Activated effector memory CD4-positive, alpha-beta T cell treated with anti-CD3 and anti-CD28 coated beads, Interleukin-2, amount 50 U/mL, for 16 hours (primary cell): Measurements from ENCODE around the gene NDST4.

ENCODE experiments used
- DNase-seq: peaks from one replicate; pipeline ENCODE4 v3.0.0-alpha.2; 2020

Gene NDST4

GRCh38 chr4:115113506-115114106, at the start of gene NDST4:
Gene NDST4, minus strand, starts transcription at chr4:115113620. Its CDS starts 36,584 bp downstream, at chr4:115077036.
- DNase-seq: no peak

DNA sequence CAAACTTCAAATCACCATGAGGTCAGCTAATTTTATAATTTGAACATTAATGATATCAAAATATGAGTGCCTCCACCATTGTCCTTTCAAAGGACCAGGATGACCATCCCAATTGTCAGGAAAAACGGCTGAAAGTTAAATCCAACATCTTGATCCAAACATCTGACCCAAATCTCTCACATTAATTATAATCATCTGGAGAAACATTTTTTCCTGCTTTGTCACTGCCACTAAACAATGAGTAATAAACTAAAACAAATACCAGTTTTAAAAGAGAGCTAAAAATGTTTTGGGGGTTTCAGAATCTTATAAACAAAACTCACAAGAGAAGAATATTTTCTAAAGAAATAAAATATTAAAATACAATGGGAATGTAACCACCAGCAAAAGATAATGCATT, 45.7 kb upstream of the NDST4 start:
- DNase-seq: no peak

DNA sequence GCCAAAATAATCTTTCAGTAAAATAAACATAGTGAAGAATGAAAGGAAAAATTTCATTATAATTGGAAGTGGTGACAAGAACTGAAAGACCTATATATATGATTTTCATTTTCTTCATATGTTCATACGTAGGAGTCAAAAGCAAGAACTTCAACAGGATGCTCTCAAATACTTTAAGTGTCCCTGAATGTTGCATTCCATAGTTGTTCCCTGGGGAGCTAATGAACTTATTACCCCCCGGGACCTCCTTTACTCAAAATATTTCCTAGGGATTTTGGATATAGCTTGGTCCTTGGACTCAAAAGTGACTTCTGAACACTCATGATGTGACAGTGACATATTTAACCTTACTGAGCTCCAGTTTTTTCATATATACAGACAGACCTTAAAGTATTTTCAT, 44.9 kb upstream of the NDST4 start:
- no peak for DNase-seq

GRCh38 chr4:115154826-115155225, 41.4 kb upstream of the NDST4 start:
- no peak for DNase-seq

DNA sequence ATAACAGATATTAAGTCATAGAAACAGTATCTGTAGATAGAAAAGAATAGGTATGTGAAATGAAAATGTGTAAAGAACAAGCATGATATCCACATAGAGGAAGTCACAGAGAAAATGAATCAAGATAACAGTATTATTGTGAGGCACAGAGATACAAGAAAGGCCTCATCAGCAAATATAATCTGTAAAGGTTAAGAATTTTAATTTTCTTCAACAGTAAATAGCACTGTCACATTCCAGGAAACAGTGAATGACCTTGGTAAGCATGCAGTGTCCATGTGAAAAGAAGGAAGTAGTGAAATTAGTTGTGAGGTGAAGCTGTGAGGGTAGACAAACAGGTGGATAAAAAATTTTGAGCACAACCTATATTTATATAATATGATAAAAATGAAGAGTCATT, 39.5 kb upstream of the NDST4 start:
- no peak for DNase-seq

DNA sequence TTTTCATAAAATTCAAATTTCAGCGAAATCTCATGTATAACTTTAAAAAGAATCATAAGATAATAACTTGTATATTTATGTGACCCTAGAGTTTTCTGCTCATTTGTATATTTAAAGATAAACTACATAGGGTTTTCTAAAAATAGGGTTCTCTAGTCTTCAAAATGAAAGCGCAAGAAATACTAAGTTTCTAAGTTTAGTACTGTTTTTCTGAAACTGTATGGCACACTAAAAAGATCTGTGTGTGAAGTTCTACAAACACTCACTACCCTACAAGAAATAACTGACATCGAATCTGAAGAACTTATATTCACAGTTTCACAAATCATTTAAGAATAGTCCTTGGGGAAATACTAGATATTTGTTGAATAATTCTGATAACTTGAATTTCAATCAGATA, 38.7 kb upstream of the NDST4 start:
- DNase-seq: no peak

- DNase-seq: no peak
Observed at GRCh38 chr4:115149106-115149505, 35.7 kb upstream of the NDST4 start.

DNA sequence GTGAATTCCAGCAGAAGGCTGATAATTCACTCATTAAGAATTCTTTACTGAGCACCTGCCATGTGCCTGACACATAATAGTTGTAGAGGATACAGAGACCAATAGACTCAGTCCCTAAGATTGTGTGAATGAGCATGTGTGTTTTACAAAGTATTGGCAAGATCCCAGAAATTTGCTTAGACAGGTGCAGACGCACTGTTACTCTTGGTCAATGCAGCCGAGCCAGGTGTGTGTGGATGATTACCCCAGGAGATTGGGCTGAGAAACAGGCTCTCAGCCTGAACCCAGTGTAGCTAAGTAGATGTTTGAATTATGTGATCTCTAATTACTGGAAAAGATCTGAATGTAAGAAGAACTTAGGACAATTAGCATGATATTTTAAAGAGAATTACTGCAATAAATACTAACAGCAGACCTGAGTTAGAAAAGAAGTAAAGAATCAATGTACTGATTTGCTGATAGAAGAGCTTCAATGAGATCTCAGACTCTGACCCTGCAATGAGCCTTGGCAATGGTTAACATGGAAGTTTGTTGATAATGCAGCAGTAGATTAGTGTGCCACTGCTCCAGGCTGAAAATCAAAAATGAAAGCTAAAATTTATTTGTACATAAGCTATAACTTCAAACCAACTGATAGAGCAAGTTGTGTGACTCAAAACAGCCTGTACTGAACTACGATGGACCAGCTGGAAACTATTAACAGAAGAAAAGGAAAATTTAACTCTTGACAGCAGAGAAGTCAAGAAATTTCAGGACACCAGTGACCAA, 32.2 kb upstream of the NDST4 start:
- no peak for DNase-seq

DNA sequence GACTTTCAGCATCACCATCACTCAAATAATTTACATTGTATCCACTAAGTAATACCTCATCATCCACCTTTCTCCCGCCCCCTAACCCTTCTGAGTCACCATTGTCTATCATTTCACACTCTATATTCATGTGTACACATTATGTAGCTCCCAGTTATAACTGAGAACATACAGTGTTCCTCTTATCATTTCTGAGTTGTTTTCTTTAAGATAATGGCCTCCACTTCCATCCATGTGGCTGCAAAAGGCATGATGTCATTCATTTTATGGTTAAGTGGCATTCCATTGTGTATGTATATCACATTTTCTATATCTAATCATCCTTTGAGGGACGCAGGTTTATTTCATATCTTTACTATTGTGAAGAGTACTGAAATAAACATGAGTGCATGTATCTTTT, 14.6 kb upstream of the NDST4 start:
- DNase-seq: no peak

- no peak for DNase-seq
Observed at GRCh38 chr4:115126491-115126890, 13.1 kb upstream of the NDST4 start.

DNA sequence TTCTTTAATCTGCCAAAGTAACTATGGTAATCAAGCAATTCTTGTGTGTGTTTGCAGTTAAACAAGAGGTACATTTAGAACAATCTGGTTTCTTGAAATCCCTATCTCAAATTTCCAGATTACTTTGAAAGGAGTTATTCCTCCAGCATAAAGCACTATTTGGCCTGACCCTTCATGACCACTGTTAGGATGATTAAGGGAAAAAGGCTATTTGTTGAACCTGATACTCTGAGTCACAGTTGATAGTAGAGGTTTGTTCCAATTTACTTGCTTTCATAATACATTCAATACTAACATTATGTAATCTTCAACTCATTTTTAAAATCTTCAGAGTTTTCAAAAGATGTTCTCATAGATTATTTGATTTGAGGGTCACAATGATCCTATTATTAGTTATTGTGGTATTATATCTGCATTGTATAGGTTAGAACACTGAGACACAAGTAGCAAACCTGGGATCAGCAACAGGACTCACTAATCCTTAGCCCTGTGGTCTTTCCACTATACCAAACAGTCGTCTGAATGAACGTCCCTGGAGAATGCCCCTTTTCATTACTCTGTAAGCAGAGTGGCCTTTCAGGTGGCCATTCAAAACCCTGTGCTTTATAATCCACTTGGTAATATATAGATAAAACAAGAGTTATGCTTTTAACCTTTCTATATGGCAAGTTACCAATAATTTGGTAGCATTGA, 8.1 kb upstream of the NDST4 start:
- DNase-seq: no peak

GRCh38 chr4:115119804-115120352, 6.5 kb upstream of the NDST4 start:
- DNase-seq: no peak

DNA sequence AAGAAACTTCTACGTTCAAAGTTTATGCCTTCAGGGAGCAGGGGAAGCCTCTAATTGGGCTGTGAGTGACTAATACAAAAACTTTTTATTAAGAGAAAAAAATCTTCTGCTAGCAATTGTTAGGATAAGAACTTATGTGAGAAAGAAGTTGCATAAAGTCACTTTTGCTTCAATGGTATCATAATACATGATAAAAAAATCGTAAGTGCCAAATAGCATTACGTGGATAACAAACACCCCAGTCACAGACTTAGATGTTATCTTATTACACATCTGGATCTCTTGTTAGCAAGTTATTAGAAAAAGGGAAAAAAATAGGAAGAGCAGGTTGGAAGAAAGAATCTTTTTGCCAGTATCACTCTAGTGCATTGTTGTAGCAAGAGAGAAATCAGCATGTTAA, 4.2 kb upstream of the NDST4 start:
- DNase-seq: no peak

GRCh38 chr4:115110191-115111181, 2.9 kb downstream of the NDST4 start:
- DNase-seq: no peak

- no peak for DNase-seq
Observed at GRCh38 chr4:115108850-115109249, 4.6 kb downstream of the NDST4 start.

DNA sequence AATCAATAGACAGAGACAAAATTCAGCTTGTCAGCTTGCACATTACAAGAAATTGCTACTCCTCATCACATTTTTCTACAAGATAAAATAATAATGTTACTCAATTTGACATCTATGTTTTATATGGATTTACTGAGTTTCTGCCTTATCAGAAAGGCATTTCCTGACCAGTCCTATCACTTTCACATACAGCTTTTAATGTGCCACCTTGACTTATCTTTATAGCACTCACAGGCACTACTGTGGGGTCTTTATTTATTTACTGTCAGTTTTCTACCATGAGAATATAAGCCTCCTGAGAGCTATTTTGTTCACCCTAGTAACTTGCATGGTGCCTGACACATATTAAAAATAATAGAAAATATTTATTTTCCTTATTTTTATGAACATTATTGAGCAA, 6.0 kb downstream of the NDST4 start:
- DNase-seq: no peak

- no peak for DNase-seq
Observed at GRCh38 chr4:115101675-115102074, 11.7 kb downstream of the NDST4 start.

DNA sequence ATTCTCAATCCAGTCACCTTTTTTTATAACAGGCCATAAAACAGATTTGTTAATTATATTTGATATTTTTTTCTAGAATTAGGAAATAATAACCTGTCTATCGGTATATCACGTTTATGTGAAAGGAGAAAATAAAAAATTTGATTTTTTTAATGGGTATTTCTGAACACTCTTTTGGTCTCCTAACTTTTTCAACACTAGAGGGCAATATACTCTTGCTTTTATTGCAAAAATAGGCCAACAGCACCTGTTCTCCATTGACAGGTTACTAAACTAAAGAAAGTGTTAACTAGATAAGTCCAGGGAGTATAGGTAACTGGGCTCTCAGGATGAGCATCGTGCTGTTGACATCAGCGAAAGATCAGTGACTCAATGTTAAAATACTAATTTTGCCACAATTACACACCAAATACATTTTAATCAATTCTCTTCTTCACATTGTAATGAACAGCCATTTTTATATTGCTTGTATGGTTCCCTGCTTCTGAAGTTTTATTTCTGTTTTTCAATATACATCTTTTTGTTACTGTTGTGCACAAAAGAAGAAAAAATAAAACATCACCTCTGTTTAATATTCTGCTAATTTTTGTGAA, 22.8 kb downstream of the NDST4 start:
- no peak for DNase-seq

DNA sequence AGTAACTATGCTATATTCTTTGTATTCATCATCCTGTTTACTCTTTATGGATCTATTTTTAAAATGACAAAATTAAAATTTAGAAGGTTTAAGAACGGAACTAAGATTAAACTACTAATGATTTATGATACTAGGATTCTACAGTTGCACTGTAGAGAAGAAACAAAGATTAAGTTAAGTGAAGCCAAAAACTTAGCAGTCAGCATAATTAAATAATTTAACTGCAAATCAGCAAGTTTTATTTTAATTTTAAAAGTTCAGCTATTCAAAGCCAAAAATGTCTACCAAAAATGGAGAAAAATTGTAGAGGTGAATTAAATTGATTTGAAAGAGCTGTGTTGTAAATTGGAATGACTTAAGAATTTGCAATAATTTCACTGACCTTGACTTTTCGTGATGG, 30.8 kb downstream of the NDST4 start:
- no peak for DNase-seq

DNA sequence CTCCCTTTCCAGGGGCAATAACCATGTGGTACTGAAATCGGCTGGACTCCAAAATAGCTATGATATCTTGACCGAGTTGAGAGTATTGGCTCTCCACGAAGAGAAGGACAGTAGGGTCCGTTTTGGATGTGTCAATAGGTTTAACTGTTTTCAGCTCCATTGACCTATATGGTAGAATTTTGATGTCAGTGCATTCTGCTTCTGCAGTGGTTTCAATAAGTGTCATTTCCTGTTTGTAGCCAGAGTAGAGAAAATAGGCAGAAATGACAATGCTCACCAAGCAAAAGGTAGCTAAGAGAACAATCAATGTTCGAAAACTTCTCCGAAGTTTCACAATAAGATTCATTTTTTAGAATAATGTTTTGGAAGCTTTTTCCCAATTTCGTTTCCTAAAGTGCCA, 36.7 kb downstream of the NDST4 start:
- no peak for DNase-seq

DNA sequence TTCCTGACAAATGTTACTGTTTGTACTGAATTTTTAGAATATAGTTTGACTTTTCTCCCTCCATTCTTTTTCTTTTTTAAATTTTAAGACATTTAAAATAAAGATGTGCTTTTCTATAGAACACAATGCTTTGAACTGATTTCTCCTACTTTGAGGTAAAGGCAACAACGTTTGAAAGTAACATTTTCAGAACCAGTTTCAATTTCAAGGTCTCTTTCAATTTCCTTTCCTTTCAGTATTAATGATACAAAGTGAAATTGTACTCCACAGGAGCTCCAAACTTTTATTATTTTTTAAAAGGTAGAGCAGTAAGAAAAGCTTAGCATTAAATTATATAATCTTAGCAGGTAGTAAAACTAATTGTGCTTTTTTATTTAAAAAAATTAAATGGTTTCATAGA, 54.9 kb downstream of the NDST4 start:
- DNase-seq: no peak

DNA sequence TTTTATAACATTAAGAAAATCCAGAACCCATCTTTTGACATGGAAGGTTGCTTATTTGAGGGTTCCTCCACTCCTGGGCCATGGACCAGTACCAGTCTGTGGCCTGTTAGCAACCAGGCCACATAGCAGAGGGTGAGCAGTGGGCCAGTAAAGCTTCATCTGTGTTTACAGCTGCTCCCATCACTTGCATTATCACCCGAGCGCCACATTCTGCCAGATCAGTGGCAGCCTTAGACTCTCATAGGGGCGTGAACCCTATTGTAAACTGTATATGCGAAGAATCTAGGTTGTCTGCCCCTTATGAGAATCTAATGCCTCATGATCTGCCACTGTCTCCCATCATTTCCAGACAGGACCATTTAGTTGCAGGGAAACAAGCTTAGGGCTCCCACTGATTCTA, 58.6 kb downstream of the NDST4 start:
- DNase-seq: no peak
